Fibroblast of skin of right biceps (primary cell): ENCODE data around the gene SULT4A1.
"Not testable (repeated sequence)": the region's sequence is repeated elsewhere in the genome, so short reads cannot be mapped to it uniquely, and the experiment has no call there.

Source experiments
- DNase-seq: peaks from one replicate; pipeline ENCODE4 v3.0.0-alpha.2; 2013

The SULT4A1 gene

GRCh38 chr22:43885786-43886185, 23.5 kb upstream of the SULT4A1 start:
- no peak for DNase-seq

DNA sequence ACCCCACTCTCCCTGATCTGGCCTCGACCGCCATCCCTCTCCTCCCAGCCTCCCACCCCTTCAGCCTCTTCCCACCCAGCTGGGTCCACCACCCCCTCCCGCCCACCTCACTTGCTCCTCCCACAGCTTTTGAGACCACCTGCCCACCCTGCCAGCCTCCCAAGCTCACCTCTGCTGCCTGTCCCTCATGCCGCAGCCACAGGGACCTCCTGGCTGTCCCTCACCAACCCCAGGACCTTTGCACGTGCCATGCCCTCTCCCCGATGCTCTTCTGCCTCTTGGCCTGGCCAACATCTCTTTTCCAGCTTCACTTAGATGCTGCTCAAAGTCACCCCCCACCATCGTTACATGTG, 23.0 kb upstream of the SULT4A1 start:
- DNase-seq: no peak

- peak; percentile 33 for DNase-seq
These were observed 22.4 kb upstream of the SULT4A1 start for GRCh38 chr22:43884600-43885318.

- no peak for DNase-seq
These were observed 21.6 kb upstream of the SULT4A1 start for GRCh38 chr22:43883719-43884415.

- DNase-seq: peak; percentile 68
These were observed 20.8 kb upstream of the SULT4A1 start for GRCh38 chr22:43883012-43883661.

GRCh38 chr22:43882122-43882767, 19.9 kb upstream of the SULT4A1 start:
- no peak for DNase-seq

GRCh38 chr22:43881091-43882061, 19.1 kb upstream of the SULT4A1 start:
- no peak for DNase-seq

- DNase-seq: no peak
These were observed 18.3 kb upstream of the SULT4A1 start for GRCh38 chr22:43880541-43880991.

DNA sequence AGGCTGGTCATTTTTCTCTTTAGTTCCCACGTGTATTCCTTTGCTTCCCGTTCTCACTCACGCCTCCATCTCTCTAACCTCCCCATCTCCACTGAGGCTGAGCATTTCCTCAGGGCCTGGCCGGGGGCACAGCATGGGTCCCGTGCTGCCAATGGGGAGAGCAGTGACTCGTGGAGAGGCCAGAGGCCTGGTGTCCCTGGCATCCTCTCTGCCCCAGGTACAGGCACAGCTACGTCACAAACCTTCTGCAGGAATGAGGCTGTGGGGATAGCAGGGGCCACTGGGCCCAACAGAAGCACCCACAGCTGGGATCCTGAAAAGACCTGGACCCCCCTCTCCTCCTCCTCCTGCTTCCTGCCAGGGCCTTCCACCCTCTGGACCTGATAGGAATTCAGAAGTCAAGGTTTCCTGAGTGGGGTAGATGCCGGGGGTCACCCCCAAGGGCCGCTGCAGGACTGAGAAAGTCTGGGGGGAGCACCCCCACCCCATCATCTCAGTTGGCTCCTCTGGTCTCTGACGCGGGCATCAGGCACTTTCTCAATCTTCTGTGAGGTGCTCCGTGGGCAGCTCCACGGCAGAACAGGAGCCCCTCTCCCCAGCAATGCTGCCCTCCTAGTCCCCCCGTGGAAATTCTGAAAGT, 17.7 kb upstream of the SULT4A1 start:
- DNase-seq: no peak

DNA sequence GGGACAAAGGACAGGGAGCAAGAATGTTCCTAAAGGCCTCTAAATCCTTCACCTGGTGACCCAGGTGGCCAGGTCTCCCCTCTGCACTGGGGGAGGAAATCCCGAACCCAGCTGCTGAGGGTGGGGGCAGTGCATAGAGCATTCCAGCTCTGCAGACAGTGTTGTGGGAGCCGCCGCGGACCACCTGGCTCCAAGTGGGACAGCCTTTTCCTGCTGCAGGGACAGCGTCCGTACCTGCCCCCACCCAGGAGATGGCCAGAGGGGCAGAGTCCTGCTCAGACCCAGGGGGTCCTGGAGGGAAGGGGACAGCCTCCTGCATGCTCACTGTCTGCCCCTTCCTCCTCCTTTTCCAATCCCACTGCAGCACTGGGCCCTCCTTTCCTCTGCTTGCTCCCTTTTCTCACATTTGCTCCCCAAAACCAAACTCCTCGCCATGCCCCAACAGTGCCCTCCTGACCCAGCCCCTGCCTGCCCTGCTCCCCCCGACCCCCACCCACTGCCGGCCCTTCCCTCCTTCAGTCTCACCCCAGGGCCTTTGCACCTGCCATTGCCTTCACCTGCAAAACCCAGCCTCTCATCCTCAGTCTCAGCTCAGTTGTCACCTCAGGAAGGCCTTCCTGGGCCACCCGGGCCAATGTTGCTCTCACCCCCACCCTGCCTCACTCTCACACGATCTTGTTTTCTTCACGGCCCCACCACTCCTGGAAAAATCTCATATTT, 16.7 kb upstream of the SULT4A1 start:
- no peak for DNase-seq

DNA sequence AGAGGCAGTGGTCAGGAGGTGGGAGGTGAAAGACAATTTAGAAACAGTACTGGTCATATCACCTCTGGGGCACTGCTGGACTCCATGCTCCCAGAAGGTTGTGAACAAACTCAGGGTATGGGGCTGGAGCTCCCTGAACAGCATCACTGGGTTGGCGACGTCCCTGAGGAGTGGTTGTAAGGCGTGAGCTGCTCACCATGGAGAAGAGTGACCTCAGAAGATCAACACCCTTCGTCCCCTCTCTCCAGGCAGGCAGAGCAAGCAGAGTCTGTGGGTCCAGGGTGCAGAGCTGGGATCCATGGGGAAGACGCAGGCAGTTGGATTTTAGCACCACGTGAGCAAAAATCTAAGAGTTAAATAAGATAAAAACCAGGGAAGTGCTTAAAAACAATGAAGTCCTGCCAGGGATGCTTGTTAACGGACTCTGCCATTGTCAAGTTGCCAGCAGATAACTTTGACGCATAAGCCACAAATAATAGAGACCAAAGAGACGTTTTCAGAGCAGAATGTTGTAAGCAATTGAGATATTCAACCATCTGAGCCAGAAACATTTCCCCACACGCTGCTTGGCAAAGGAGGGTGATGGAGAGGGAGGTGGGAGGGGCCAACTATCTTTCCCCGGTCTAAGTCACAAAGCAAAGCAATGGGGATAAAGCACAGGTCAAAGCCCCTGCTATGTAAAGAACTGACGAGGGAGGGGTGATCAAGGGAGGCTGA, 15.9 kb upstream of the SULT4A1 start:
- DNase-seq: no peak

- no peak for DNase-seq
These were observed 14.7 kb upstream of the SULT4A1 start for GRCh38 chr22:43876866-43877509.

DNA sequence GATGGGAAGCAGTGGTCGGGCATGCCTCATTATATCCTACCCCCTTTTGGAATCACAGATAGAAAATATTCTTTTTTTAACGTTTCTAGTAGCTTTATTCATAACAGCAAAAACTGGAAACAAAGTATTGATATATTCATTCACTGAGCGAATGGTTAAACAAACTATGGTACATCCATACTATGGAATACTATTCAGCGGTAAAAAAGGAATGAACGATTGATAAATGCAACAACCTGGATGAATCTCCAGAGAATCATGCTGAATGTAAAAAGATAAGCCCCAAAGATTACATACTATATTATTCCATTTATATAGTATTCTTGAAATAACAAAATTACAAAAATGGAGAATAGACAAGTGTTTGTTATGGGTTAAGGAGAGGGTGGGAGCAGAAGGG, 7.5 kb upstream of the SULT4A1 start:
- DNase-seq: no peak

DNA sequence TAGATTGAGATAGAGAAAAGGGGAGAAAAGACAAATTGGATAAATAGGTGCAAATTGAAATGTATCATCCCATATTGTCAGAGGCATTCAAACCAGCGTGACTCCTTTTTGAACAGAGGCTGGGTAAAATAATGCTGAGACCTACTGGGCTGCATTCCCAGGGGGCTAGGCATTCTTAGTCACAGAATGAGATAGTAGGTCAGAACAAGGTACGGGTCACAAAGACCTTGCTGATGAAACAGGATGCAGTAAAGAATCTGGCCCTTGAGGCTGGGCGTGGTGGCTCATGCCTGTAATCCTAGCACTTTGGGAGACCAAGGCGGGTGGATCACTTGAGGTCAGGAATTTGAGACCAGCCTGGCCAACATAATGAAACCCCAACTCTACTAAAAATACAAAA, 6.7 kb upstream of the SULT4A1 start:
- not testable (repeated sequence) for DNase-seq

DNA sequence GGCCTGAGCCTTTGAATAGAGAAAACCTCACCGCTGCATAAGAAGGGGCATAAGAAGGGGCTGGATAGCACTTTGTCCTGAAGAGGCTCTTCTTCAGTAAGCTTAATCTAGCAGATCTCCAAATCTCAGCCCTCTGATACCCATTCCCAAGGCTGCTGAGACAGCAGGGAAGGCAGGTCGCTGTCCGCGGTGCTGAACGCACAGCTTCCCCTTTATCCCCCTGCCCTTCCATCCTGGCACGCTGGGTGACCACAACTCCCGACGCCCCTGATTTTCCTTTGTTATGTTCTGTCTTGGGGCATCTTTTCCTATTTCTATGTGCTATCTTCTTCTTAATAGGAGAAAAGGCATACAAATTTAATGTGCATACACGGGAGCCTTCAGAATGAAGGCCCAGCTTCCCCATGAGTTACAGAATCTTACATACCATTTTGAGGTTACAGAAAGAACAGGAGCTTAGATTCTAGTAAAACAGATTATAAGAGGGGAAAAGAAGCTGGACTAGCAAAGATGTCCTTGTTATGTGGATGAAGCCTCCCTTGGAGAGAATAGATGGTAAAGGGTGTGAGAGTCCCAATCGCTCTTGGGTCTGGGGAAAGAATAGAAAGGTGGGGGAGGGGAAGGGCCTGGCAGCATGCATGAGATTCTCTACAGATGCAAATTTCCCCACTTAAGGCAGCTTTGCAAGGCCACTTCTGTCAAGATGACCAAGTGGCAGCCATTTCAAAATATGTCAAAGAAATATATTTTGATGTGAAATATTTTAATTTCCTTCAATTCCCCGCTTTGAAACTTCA, 5.7 kb upstream of the SULT4A1 start:
- peak; percentile 64 for DNase-seq

DNA sequence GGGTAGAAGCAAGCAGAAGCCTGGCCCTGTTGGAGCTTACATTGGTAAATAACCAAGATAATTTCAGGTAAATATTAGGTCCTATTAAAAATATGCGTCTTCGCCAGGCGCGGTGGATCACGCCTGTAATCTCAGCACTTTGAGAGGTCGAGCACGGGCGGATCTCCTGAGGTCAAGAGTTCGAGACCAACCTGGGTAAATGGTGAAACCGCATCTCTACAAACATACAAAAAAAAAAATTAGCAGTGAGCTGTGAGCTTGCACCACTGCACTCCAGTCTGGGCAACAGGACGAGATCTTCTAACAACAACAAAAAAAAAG, 529 bp upstream of the SULT4A1 start:
- DNase-seq: no peak

DNA sequence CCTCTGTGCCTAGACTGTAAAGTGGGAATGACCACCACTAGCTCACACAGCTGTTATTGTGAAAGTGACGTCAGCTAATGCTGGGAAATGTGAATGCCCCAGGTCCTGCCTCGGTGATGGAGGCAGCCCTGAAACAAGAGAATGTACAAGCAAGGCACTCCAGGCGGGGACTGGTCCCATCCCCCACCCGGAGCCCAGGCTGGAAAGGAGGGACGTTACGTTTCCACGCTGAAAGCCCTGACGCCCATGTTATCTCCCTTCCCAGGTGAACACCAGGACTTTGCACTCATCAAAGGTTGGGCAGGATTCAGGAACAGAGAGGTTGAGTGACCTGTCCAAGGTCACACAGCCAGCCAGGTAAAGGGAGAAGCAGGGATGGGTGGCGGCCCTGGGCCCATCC, 784 bp downstream of the SULT4A1 start:
- DNase-seq: peak; percentile 31

DNA sequence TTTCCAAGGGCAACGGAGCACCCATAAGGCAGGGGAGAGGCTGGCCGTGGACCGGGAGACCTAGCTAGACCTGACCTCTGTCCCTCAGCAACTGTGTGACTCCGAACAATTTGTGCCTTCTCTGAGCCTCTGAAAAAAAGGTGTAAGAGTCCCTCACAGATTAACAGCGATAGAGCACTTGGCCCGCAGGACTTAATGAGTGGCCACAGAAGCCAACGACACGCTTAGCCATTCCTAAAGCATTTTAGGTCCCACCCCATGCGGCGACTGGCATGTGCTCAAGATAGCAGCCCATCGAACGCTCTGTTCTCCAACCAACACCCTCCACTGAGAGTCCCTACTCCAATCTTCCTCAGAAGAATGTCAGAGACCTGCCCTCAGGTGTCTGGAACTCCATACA, 1.5 kb downstream of the SULT4A1 start:
- DNase-seq: no peak

- no peak for DNase-seq
These were observed 2.2 kb downstream of the SULT4A1 start for GRCh38 chr22:43860126-43860525.
